Hindlimb muscle (tissue), 1 donor: ENCODE measurements around the gene CACYBP. TPM values are rescaled to one million over a fixed set of nuclear protein-coding genes. Genes with fewer than 3 reads are reported as not detected.

ENCODE experiments used
- DNase-seq: peaks from one replicate; pipeline ENCODE4 v3.0.0-alpha.2; 2013
- polyA plus RNA-seq: library from polyadenylated mRNA; unstranded; fragments of 120-200 nt; gene quantifications from one replicate; pipeline ENCODE4 v1.2.1, GENCODE V29; 2013; ENCODE audit not compliant: insufficient read length

Gene CACYBP, protein sequence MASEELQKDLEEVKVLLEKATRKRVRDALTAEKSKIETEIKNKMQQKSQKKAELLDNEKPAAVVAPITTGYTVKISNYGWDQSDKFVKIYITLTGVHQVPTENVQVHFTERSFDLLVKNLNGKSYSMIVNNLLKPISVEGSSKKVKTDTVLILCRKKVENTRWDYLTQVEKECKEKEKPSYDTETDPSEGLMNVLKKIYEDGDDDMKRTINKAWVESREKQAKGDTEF
- 86.4 TPM for polyA plus RNA-seq

GRCh38 chr1:174999936-175000696 is at the start of gene CACYBP:
Gene CACYBP, plus strand, starts transcription at chr1:174999947. Its CDS starts 234 bp downstream, at chr1:175000181.
- DNase-seq, result peak; percentile 46

GRCh38 chr1:174953285-174954072 is 46.3 kb upstream of the CACYBP start:
- no peak for DNase-seq

DNA sequence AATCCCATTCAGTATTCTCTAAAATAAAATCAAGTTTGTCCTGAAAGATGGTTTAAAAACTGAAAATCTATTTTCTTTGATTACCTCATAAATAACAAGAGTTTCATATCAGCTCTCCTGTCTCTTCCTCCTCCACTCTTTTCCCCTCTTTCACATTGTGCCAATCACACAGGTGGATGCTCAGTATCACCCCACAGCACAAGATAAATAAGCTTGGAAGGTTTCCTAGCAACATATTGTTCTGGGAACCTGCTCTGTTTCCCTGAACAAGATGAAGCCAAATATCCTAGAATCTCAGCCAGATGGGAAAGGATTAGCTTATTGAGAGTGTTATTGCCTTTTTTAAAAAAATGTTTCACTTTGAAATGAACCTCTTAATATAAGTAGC is 45.7 kb upstream of the CACYBP start:
- no peak for DNase-seq

DNA sequence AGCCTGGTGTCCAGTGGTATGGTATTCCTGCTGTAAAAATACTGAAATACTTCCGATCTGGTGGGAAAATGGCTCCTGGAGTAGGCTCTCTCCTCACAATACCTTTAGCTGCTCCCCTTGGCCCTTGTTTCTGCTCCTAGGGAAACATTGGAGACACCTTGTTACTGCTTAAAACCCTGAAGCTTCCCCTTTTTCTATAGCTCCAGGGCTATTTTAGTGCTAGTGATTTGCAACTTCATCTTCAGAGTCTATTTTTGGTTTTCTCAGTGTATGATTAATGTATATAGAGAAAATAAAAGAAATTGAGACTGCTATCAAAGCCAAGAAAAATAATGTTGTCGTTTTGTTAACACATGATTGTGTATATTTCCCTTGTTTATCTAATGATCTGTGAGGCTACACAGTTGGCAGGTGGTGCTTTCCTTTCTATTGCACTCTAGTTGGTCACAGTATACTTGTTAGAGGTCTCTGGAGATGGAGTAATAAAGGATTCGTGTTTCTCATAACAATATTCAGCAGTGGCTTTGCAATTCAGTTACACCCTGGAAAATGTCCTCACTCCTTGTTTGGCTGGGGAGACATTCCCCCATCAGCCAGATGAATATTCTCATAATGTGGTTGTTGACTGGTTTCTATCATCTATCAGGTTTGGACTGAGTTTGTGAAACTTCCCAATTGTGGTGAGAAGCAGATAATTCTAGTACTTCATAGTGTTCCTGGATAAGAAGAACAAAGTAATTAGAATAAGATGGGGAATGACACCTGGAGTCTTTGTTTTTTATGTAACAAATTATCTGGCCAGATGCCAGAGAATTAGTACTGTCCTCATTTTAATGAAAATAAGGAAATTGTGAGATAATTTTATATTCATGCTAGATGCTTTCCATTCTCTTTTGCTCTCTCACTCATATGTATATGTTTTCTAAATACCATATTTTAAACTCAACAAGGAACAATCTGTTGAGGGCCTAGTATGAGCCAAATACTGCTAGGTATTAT is 44.8 kb upstream of the CACYBP start:
- no peak for DNase-seq

- DNase-seq, result no peak
Observed at GRCh38 chr1:174956086-174956485, 43.7 kb upstream of the CACYBP start.

GRCh38 chr1:174956976-174957375 is 42.8 kb upstream of the CACYBP start:
- DNase-seq, result no peak

GRCh38 chr1:174957829-174958228 is 41.9 kb upstream of the CACYBP start:
- no peak for DNase-seq

- DNase-seq, result no peak
Observed at GRCh38 chr1:174958396-174958795, 41.4 kb upstream of the CACYBP start.

DNA sequence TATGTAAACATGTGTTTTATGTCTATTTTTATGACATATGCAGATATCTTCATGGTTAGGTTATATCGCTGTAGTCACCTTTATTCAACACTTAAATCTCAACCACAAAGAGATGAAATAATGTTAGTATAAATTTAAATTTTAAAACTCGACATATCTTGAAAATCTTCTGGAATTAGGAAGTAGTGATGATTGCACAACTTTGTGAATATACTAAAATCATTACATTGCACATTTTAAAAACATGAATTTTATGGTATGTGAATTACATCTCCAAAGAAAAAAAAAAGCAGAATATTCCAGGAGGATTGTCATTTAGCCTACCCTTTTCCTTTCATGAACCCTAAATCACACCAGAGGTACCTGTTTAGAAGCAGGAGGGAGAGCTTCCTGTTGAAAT is 39.4 kb upstream of the CACYBP start:
- DNase-seq, result no peak

- no peak for DNase-seq
Observed at GRCh38 chr1:174963529-174964125, 36.1 kb upstream of the CACYBP start.

DNA sequence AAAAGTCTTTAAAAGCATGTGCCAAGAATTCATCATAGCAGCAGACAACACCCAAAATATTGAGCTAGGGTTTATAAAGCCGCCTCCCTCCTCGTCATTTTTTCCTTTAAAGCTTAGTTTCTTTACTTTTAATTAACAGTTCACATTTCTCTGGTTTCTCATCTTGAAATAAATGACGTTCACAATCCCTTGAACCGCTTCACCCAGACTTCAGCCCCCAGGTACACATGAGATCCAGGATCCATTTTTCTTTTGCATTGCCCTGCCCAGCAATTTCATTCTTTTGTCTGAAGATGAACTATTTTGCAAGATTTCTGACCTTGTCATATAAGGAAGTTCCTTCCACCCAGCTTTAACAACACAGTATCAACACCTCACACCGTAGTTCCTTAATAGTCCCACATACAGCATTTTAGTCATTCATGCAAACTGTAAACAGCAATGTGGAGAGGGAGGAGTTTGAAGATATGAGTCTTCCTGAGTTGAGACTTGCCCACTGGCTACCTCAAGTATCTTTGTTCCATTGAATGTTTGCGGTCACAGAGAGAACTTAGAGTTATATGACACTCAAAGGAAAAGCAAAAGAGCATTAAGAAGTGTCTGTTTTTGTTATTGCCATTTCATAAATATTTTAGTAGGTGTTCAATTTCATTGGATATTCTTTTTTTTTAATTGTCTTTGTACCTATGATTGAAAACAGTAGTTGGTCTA is 35.3 kb upstream of the CACYBP start:
- no peak for DNase-seq

- no peak for DNase-seq
Observed at GRCh38 chr1:174964972-174965361, 34.8 kb upstream of the CACYBP start.

DNA sequence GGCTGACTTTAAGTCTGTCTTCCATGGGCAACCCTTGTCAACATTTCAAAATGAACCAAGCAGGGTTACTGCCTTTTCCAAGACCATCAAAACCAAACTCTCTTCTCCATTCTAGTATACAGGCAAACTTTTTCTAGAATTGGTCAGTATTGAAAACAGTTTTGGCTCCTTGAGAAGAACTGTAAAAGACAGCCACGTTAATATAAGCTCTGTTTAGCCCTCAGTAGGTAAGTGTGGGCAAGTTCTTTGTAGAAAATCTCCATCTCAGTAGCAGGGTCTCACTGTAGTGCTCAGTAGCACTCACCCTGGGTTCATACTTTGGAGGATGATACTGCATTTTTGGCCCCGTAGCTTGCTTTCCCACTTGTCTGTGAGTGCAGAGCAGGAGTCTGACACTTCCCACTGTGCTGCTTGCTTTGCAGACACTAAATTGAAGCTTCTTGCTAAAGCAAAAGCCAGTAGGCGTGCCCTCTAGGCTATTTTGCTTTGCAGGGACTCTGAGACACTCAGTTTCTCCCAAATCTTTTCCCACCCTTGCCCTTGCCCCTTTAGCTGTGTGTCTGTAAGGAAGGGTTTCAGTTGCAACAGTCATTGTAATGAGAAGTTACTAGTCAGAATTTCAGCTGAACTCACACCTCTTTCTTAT is 34.3 kb upstream of the CACYBP start:
- no peak for DNase-seq

DNA sequence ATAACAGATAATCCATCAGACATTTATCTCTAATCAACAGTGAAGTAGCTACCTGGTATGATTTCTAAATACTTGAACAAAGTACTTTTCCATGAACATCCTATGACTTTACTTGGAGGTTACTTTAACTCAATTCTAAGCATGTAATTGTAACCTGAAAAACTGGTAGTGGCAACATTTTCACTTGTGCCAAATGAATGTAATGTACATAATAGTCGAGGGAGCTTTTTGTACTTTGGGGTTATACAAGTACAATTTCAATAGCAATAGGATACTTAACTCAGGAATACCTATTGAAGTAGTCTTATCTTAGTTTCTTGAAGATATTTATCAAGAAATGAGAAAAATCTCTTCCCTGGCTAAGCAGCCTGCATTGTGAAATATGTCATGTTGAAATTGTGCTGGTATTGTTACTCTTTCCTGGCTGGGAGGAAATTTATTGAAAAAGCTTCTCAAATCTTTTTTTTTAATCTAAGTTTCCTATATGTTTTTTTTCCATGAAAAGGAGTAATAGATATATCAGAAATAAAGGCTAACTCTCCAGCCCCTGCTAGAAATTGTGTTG is 33.7 kb upstream of the CACYBP start:
- no peak for DNase-seq

DNA sequence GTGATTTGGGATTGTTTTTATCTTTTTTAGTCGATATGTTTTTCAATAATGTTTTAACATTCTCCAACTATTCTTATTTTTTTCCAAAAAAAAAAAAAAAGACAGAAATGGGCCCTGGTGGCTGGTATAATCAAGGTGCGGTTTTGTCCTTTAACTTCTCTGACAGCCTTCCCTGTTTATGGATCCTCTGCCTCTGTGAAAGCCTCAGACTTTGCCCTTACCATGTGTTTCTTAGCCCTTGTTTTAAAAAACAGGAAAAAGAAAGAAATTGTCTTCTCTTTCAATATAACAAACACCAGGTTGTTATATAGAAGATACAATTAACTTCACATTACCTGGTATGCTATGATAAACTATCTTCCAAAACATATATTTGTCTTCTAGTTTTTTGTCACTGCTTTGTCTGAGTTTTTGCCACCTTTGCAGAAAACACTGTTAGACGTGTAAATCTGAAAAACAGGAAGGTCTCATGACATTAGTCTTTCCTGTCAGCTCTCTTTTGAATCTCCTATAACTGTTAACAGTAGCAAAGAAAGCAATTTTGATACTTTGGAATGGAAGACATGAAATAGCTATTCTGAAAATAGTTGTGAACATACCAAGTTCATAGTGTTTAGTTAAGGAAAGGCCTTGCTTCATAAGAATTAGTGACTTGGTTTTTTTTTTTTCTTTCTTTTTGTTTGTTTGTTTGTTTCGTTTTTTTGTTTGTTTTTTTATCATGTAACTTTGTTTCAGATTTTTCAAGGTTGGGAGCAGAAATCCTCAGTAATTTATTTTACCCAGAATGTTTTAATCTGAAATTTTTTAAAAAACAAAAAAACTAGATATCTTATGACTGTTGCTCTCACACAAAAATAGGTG is 31.7 kb upstream of the CACYBP start:
- DNase-seq, result no peak

GRCh38 chr1:174968750-174969244 is 30.9 kb upstream of the CACYBP start:
- DNase-seq, result no peak

DNA sequence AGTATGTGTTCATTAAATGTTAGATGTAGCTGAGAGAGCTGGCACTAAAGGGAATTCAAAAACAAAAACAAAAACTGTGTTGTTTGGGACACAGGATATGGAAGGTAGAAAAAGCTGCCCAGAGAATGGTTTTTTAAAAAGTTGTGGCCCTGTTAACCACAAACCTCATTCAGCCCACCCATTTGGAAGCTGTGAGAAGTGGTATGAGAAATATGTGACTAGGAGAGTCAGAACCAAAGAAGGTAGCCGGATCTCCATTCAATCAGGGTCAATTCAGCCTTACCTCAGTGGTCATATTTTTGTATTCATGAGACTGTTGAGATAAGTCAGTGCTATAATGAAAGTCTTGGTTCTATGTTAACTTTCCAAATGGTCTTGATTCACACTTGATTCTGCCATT is 29.8 kb upstream of the CACYBP start:
- DNase-seq, result no peak

- no peak for DNase-seq
Observed at GRCh38 chr1:174971466-174971865, 28.3 kb upstream of the CACYBP start.

DNA sequence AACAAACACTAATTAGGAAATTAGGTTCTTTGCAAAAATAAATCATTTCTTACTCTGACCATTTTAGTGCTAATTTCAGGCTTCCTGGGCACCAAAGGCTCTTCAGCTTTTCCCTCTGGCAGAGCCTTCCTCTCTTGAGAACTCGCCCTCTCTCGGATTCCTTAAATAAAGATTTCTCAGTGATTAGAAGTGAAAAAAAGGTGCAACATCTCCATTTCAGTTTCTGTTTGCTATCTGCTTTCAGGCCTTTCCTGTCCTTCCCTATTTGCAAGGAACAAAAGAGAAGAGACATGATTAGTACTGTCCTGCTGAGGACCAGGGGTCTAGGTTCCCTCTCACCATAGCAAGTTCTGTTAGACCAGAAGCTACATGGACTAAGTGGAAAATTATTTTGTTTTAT is 27.8 kb upstream of the CACYBP start:
- DNase-seq, result no peak
